Measurements from ENCODE around the gene KRT83.

KRT83 gene

DNA sequence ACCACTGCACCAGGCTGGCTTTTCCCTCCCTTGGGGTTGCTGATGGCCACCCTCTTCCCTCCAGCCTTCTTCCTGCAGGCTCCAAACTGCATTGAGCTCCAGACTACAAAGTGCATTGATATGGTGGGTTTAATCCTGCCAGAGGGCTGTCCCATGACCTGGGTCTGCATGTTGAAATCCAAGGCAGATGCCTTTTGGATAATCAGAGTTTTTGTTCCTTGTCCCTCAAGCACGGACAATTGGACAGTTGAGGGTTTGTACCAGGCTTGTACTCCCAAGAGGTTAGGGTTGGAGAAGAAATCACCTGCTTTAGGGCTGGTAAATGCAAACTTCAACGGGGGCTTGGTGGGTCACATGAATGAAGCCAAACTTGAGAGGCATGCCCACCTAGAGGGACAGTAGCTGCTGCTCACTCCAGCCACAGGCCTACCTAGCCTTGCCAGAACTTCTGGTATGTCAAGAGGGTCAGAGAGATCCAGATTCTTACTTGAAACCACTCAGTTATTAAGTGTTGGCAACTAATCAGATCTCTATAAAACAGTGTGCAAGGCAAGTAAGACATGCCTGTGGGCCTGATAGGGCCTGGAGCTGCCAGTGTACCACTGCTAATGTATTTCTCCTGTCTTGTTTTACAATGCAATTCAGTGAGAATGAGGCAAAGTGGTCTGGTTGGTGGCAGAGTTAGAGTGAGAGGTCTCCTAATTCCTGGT lies 21.7 kb upstream of the KRT83 start:
- TF ChIP-seq CTCF (IDR thresholded peaks at IDR 0.05): no peak
- Histone ChIP-seq H3K27me3 (peaks cover 5% of the 10 kb centered on the region), H3K4me1 (ENCODE audit: control insufficient read depth in 1 of 2, insufficient read depth in 1 of 2, low read depth in 1 of 2, low read length in 1 of 2) (no peaks in the 10 kb centered on the region)

DNA sequence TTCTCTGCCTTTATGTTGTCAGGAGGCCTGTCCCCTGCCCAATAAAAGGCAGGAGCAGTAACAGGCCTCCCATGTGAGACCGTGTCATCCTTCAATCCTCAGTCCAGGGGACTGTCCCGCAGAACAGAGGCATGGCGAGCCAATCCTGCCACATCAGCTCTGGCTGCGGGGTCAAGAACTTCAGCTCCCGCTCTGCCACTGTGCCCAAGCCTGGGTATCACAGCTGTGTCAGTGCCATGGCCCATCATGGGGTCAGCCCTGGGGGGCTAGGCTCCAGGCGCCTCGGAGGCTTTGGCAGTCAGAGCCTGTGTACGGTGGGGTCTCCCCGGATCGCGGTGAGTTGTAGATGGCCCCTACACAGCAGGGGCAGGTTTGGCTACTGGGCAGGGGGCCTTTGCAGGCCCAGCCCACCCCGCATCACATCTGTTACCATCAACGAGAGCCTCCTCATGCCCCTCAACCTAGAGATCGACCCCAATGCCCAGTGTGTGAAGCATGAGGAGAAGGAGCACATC lies 19.9 kb upstream of the KRT83 start:
- Histone ChIP-seq H3K4me1 (ENCODE audit: control insufficient read depth in 1 of 2, insufficient read depth in 1 of 2, low read depth in 1 of 2, low read length in 1 of 2) (no peaks in the 10 kb centered on the region), H3K36me3 (no peaks in the 10 kb centered on the region), H3K27ac (no peak overlapping the region), H3K9me3 (no peaks in the 10 kb centered on the region), H3K4me3 (ENCODE audit: low read depth in 1 of 2, low read length in 1 of 2) (no peak overlapping the region), H3K27me3 (peaks cover 5% of the 10 kb centered on the region)
- no peak for TF ChIP-seq CTCF (IDR thresholded peaks at IDR 0.05)

More for the DNA sequence above, 21.7 kb upstream of the KRT83 start:
- no peak overlapping the region for H3K4me3 ChIP-seq (ENCODE audit: low read depth in 1 of 2, low read length in 1 of 2)
- H3K27ac ChIP-seq: no peak overlapping the region
- no peaks in the 10 kb centered on the region for H3K36me3 ChIP-seq
- H3K9me3 ChIP-seq: no peaks in the 10 kb centered on the region

DNA sequence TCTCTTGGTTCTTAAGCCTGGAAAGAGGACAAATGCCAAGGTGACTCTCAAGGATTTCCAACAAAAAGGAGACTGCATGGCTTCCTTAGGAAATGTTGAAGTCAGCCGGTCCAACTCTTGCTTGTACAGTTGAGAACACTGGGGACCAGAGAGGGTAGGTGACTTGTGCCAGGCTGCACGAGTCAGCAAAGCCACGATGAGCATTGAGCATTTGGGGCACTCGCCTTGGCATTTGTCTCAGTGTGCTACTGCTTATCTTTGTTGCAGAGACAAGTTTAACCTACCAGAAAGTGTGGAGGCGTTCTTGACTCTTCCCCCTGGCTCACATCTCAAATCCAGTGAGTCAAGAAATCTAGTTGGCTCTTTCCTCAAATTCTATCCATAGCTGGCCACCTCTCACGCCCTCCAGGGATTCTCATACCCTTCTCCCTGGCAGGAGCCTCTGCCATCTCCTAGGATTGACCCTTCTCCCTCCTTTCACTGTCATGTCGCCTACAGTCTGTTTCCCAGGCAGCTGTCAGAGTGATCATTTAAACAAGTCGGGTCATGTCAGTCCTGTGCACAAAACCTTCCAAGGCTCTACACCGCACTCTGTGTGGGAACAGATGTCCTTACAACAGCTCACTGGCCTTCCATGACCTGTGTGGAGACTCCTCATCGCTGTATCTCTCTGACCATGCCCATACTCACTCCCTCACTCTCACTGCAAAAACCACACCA lies 17.2 kb upstream of the KRT83 start:
- Histone ChIP-seq H3K36me3 (no peaks in the 10 kb centered on the region), H3K27me3 (peaks cover 15% of the 10 kb centered on the region), H3K4me1 (ENCODE audit: control insufficient read depth in 1 of 2, insufficient read depth in 1 of 2, low read depth in 1 of 2, low read length in 1 of 2) (no peaks in the 10 kb centered on the region), H3K9me3 (no peaks in the 10 kb centered on the region), H3K4me3 (ENCODE audit: low read depth in 1 of 2, low read length in 1 of 2) (no peak overlapping the region), H3K27ac (no peak overlapping the region)
- TF ChIP-seq CTCF (IDR thresholded peaks at IDR 0.05): no peak

GRCh38 chr12:52337054-52337453 lies 15.9 kb upstream of the KRT83 start:
- H3K9me3 ChIP-seq: no peaks in the 10 kb centered on the region
- no peak overlapping the region for H3K4me3 ChIP-seq (ENCODE audit: low read depth in 1 of 2, low read length in 1 of 2)
- no peaks in the 10 kb centered on the region for H3K36me3 ChIP-seq
- TF ChIP-seq CTCF (IDR thresholded peaks at IDR 0.05): no peak
- no peaks in the 10 kb centered on the region for H3K4me1 ChIP-seq (ENCODE audit: control insufficient read depth in 1 of 2, insufficient read depth in 1 of 2, low read depth in 1 of 2, low read length in 1 of 2)
- no peak overlapping the region for H3K27ac ChIP-seq
- H3K27me3 ChIP-seq: peaks cover 17% of the 10 kb centered on the region

DNA sequence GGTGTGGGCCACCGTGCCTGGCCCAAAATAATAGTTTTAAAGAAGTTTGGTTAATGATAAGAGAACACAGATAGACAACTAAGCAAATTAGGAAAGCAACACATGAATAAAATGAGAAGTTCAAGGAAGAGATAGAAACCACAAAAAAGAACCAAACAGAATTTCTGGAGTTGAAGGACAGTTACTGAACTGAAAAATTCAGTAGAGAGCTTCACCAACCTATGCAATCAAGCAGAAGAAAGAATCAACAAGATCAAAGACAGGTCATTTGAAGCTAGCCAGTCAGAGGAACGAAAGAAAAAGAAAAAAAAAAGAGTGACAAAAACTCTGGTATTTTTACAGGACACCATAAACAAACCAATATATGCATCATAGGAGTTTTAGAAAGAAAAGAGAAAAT lies 15.4 kb upstream of the KRT83 start:
- TF ChIP-seq CTCF (IDR thresholded peaks at IDR 0.05): no peak
- Histone ChIP-seq H3K36me3 (no peaks in the 10 kb centered on the region), H3K27ac (no peak overlapping the region), H3K4me3 (ENCODE audit: low read depth in 1 of 2, low read length in 1 of 2) (no peak overlapping the region), H3K9me3 (no peaks in the 10 kb centered on the region), H3K27me3 (peaks cover 20% of the 10 kb centered on the region), H3K4me1 (ENCODE audit: control insufficient read depth in 1 of 2, insufficient read depth in 1 of 2, low read depth in 1 of 2, low read length in 1 of 2) (no peaks in the 10 kb centered on the region)

All from neutrophil (primary cell).